Sciatic nerve (tissue), 2 donors: ENCODE results near the gene APOBEC2. TPM values are rescaled to one million over a fixed set of nuclear protein-coding genes. Genes with fewer than 3 reads are reported as not detected.
"Not testable (repeated sequence)": the region's sequence is repeated elsewhere in the genome, so short reads cannot be mapped to it uniquely, and the experiment has no call there.

Experiments
- ATAC-seq: fragments of 200-7000 bp; cut with Tn5 transposase; one replicate; pipeline ENCODE4 v1.9.1; 2020; ENCODE audit warnings: mild to moderate bottlenecking, moderate library complexity
- DNase-seq: peaks from one replicate; pipeline ENCODE4 v3.0.0-alpha.2; 2020; ENCODE audit warnings: low spot score
- intact Hi-C: fragments of 100-400 bp; cut with DNase I; formaldehyde crosslinking; loops from one replicate; pipeline ENCODE4 v1.14.2; 2022
- total RNA-seq: library from RNA; stranded (reverse); fragmentation: NEBNext Ultra II Directional; extraction: Animal tissue kit (Norgen Biotek cat#: 25700); gene quantifications from one replicate; pipeline ENCODE4 v1.2.1, GENCODE V29; 2021
- donor health status: DM: no; HTN: no; CAD: no.
- donor health status: DM: no; HTN: no; CAD: no.

Gene APOBEC2
- not detected for total RNA-seq

DNA sequence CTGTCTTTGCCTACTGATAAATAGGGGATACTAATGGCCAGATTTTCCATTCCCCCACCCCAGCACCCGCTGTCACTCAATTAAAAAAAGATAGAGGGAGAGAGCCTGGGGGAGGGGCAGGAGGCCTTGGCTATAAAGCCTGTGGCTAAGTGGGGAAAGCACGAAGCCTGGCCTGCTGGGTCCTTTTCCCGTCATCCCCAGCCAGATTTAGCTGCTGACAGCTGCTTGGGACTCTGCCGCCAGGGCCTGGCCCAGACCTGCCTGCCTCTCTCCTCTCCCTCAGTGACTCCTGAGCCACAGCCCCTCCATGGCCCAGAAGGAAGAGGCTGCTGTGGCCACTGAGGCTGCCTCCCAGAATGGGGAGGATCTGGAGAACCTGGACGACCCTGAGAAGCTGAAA lies at the start of gene APOBEC2:
Gene APOBEC2, plus strand, starts transcription at position 162 of the 400 bp plus-strand sequence. Its CDS starts 146 bp downstream, at position 308.
- intact Hi-C loops, result no loop called here
- DNase-seq (no peak), ATAC-seq (no peak)

DNA sequence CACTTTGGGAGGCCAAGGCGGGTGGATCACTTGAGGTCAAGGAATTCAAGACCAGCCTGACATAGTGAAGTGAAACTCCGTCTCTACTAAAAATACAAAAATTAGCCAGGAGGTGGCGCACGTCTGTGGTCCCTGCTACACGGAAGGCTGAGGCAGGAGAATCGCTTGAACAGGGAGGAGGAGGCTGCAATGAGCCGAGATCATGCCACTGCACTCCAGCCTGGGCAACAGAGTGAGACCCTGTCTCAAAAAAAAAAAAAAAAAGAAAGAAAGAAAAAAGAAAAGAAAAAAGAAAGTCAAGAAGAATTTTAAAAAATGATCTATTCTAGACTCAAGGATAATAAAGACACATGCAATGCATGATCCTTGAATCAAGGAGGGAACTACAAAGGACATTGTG lies 46.8 kb upstream of the APOBEC2 start:
- intact Hi-C loops, result not testable (repeated sequence)
- DNase-seq (peak; percentile 67), ATAC-seq (peak; percentile 49)

DNA sequence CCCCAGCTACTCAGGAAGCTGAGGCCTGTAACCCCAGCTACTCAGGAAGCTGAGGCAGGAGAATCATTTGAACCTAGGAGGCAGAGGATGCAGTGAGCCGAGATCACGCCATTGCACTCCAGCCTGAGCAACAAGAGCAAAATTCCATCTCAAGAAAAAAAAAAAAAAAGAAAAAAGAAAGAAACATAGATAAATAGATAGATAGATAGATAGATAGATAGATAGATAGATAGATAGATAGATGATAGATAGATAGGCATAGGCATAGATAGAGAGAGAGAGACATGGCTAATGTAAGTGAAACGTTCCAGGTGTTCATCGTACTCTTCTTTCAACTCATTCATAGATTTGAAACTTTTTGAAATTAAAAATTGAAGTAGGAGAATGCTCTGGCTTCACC lies 46.0 kb upstream of the APOBEC2 start:
- intact Hi-C loops, ATAC-seq, DNase-seq: not testable (repeated sequence)

DNA sequence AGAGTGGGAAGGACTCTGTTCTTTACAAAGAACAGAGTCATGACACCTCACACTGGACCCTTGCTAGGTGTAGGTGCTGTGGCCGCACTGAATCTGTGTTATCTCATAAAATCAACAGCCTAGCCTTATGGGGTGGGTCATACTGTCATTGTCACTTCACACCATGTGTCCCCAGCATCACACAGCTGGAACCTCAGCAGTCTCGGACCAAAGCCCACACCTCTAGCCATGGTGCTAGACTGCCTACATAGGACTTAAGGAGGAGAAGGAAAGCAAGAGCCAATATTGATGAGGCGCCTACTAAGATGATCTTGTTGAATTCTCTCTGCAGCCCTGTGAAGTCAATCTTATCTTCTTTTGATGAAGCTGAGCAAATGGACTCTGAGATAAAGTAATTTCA lies 45.0 kb upstream of the APOBEC2 start:
- no peak for ATAC-seq
- intact Hi-C loops, result no loop called here
- DNase-seq, result no peak

- intact Hi-C loops, result no loop called here
- DNase-seq (no peak), ATAC-seq (no peak)
Measured at GRCh38 chr6:41009669-41010068, 43.3 kb upstream of the APOBEC2 start.

DNA sequence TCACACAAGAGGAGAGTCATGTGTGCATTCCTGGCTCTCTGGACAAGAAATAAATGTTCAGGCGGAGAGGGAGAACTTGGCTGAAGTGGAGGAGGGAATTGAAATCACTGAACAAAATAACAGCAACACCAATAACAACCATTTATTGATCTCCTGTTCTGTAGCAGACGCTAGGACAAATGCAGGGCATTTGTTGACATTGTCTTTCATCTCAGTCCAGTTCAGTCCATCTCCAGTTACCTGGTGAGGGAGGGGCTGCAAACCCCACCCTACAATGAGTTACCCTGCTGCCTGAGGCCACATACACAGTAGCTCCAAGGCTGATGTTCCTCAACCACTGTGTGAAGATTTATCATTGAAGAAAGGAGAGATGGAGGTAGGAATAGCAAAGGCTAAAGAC lies 41.3 kb upstream of the APOBEC2 start:
- no peak for ATAC-seq
- no peak for DNase-seq
- intact Hi-C loops, result no loop called here

DNA sequence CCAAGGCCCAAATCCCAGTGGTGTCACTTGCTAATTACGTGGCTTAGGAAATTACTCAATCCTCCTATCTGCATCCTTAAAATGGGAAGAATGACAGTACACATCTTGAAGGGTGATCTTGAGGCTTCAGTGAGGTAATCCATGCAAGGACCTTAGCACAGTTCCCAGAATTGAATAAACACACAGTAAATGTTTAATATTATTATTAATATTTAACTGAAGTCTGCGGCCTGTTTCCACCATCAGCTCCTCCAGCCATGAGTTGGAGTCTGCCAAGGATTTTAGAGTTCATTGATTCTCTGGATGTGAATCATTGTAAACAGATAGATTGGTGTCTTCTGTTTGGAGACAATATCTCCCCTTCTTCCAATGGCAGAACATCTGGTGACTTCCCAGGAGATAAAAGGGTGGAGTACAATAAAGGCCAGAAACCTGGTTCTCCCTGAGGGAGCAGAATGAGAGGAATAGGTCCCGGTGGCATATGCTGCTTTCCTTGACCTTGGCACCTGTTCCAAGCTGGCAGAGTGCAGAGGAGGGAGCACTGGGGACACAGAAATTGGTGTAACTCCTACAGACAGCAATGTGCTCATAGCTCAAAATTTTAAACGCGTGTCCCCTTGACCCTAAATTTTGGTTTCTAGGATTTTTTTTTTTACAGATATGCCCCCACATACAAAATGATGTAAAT lies 39.4 kb upstream of the APOBEC2 start:
- intact Hi-C loops, result no loop called here
- ATAC-seq, result no peak
- DNase-seq, result no peak

DNA sequence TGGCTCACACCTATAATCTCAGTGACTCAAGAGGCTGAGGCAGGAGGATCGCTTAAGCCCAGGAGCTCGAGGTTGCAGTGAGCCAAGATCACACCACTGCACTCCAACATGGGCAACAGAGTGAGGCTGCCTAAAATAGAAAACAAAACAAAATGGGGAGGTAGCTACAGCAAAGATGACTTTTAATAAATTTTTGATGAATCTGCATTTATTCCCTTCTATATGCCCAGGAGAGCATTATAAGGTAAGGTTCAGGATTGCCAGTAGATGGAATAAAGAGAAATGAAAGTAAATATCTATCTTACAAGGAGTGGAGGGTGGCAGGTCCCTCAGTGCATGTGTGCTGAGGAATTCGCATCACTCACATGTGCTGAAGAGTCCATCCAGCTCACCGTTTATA lies 38.2 kb upstream of the APOBEC2 start:
- DNase-seq, result no peak
- intact Hi-C loops, result no loop called here
- ATAC-seq, result no peak

DNA sequence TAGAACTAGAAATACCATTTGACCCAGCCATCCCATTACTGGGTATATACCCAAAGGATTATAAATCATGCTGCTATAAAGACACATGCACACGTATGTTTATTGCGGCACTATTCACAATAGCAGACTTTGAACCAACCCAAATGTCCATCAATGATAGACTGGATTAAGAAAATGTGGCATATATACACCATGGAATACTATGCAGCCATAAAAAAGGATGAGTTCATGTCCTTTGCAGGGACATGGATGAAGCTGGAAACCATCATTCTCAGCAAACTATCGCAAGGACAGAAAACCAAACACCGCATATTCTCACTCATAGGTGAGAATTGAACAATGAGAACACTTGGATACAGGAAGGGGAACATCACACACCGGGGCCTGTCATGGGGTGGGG lies 37.1 kb upstream of the APOBEC2 start:
- DNase-seq, intact Hi-C loops, ATAC-seq: not testable (repeated sequence)

DNA sequence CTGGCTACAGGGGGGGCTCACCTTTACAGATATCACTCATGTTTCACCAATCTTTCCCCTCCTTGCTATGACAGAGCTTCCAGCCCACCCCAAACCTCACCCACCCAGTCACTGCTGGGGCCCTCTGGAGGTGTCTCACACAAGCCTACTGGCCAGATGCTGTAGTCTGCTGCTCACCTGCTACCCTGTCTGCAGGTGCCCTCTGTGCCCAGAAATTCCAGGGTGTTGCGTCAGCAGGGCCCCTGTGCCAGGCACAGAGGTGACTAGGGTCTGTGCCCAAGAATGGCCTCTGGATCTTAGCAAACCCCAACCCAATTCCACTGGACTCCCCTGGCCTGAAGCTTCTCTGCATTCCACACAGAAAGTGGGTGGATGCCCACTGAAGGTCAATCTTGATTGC lies 35.3 kb upstream of the APOBEC2 start:
- no peak for ATAC-seq
- no peak for DNase-seq
- intact Hi-C loops, result no loop called here

- intact Hi-C loops, result no loop called here
- ATAC-seq, result peak; percentile 65
Measured at GRCh38 chr6:41021832-41022231, 31.2 kb upstream of the APOBEC2 start.

GRCh38 chr6:41022294-41022693 lies 30.7 kb upstream of the APOBEC2 start:
- intact Hi-C loops, result no loop called here
- ATAC-seq, result no peak
- no peak for DNase-seq

More at GRCh38 chr6:41021832-41022231, 31.2 kb upstream of the APOBEC2 start:
- no peak for DNase-seq

DNA sequence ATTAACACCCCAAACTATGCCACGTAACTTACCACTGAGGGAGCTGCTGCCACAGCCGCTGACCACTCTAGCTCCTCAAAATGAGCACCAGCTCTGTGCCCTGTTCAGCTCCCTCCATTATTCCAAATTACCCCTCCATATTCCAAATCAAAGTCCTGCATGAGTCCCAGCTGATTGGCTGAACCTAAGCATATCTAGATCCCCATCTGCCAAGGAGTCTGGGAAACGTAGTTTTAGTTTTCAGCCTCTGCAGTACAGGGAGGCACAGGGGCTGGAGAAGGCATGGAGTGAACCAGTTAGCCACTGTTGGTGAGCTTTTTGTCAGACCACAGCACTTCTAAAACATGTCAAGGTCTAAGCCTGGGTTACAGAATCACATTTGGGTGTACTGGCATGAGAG lies 29.9 kb upstream of the APOBEC2 start:
- no peak for ATAC-seq
- intact Hi-C loops, result no loop called here
- DNase-seq, result no peak

DNA sequence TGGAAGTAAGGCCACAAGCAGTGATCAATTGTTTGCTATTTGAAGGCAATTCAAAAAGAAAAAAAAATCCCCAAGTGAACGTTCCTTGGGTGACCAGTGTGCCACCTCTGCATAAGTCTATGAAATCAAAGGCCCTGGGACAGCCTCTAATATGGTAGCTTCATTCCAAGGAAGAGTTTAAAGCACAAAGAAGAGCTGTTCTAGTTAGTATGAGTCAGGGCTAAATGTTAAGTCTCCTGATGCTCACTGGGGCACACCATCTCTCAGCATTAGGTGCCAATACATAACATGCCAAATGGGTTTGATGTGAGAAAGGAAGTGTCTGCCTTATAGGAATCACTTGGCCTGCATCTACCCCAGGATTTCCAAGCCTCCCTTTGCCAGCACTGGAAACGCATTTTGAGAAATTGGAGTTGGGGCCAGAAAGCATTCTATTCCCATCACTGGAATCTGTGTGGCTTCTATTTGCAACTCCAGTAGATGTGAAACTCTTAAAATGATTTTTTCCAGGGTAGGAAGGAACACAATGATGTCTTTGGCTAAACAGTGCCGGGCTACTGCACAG lies 27.0 kb upstream of the APOBEC2 start:
- intact Hi-C loops, result loop anchor here (5.0 kb wide), 1 partner anchor 779 kb away; no protein-coding TSS in a partner anchor
- ATAC-seq, result no peak
- DNase-seq, result no peak

GRCh38 chr6:41027241-41027640 lies 25.8 kb upstream of the APOBEC2 start:
- no peak for DNase-seq
- intact Hi-C loops, result loop anchor here (5.0 kb wide), 1 partner anchor 780 kb away; no protein-coding TSS in a partner anchor

GRCh38 chr6:41027799-41028560 lies 25.0 kb upstream of the APOBEC2 start:
- peak; percentile 94 for DNase-seq
- ATAC-seq, result peak; percentile 97
- intact Hi-C loops, result loop anchor here (5.0 kb wide), 1 partner anchor 781 kb away; no protein-coding TSS in a partner anchor

More at GRCh38 chr6:41027241-41027640, 25.8 kb upstream of the APOBEC2 start:
- ATAC-seq, result no peak

DNA sequence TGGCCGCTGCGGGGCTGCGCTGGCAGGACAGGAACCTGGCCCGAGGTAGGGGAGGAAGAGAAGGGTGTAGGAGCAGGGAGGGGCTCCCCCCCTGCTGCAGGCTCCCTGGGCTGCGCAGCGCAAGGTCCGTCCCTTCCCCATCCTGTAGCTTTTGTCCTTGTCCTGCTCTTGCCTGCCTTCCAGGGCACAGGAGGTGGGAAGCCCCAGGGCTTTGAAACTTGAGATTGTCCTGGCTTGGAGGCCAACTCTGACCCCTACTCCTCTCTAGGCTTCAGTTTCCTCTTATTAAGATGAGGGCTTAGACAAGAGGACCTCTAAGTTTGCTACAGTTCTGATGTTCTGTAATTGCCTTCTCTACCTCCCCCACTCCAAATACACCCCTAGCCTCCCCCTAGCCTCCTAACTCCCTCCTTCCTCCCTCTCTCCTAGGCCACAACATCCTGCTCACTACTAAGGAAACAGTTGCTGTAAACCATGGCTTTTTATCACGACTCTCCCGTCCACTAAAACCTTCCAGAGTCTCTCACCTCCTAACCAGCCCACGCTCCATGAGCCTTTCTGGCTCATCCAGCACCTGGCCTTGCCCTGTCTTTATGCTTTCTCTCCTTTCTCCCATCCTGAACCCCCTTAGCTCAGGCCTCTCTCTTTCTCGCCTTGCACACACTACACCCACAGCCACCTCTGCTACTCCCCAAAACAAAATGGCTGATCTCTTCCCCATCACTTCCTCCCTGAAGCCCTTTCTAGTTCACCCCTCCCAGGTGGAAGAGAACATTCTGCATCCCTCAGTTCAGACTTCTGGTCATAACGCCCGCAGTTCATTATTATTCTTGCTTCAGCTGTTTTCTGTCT lies 24.2 kb upstream of the APOBEC2 start:
- ATAC-seq (peak; percentile 44), DNase-seq (no peak)
- intact Hi-C loops, result loop anchor here (5.0 kb wide), 1 partner anchor 781 kb away; no protein-coding TSS in a partner anchor

- DNase-seq (no peak), ATAC-seq (no peak)
- intact Hi-C loops, result no loop called here
Measured at GRCh38 chr6:41032830-41033229, 20.2 kb upstream of the APOBEC2 start.

DNA sequence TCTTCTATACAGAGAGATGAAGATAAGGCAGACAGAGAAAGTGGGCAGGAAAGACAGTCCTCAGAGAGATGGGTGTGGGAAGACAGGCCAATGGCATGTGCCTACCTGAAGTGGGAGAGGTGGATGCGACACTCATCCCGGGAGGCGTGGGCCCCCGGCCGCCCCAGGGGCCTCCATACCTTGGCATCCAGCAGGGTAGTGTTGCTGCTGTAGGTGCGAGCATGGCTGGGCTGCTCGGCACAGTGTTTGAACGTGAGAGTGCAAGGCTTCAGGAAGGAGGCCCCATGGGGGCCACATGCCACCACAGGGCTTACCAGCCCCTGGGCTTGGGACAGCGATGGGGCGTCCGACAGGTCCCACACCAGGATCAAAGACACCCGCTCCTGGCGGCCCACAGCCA lies 19.2 kb upstream of the APOBEC2 start:
- intact Hi-C loops, result no loop called here
- ATAC-seq (no peak), DNase-seq (no peak)
